GM21423 (cell line): Measurements from ENCODE around the gene HAGHL.
"Not testable (repeated sequence)": the region's sequence is repeated elsewhere in the genome, so short reads cannot be mapped to it uniquely, and the experiment has no call there.

Experiments used
- ATAC-seq: cut with Tn5 transposase; IDR thresholded peaks from one replicate; pipeline ENCODE4 v1.9.1; 2021; ENCODE audit warnings: mild to moderate bottlenecking, moderate library complexity; ENCODE audit not compliant: unreplicated experiment

Gene HAGHL

DNA sequence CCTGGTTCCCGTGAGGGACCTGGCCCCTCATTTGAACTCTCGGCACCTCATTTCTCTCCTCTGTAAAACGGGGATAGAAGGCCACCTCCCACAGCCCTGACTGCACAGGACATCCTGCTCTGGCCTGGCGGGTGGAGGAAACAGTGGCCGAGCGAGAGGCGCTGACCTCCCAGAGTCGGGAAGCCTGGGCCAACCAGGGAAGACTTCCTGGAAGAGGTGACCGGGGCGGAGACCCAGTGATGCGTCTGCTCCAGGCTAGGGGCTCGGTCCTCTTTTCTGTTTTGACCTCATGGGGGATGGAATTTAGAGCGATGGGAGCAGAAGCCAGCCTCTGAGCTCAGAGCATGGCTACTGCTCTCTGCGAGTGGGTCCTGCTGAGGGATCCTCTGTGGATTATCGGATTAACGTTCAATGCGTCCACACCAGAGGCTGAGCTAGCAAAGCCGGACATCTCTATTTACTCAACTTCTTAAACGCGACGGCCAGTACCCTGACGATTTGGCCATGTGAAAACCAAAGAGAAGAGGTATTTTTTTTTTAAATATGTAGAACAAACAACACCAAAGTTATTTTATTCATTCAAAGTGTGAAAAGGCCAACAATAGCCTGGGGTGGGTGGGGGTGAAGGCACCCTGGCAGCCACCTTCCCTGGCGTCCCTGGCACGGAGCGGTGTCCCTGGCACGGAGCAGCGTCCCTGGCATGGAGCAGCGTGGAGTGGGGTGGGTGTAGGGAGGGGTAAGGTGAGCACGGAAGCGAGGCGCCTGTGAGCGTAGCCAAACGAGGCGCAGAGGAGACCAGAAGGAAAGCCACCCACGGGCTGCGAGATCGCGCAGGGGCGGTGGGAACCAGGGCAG is 24.5 kb downstream of the HAGHL start:
- no peak for ATAC-seq

DNA sequence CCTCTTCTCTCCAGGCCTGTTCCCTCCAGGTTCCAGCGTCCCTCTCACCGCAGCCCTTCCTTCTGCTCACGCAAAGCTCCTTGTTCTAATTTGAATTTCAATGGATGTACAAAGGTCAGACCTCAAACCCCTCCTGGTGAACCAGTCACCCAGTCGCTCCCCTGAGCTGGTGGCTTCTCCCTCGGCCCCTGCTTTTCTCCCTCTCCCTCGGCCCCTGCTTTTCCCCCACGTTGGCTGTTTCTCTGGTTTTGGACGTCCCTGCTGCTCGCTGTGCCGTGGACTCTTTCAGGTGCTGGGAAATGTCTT is 25.1 kb downstream of the HAGHL start:
- no peak for ATAC-seq

DNA sequence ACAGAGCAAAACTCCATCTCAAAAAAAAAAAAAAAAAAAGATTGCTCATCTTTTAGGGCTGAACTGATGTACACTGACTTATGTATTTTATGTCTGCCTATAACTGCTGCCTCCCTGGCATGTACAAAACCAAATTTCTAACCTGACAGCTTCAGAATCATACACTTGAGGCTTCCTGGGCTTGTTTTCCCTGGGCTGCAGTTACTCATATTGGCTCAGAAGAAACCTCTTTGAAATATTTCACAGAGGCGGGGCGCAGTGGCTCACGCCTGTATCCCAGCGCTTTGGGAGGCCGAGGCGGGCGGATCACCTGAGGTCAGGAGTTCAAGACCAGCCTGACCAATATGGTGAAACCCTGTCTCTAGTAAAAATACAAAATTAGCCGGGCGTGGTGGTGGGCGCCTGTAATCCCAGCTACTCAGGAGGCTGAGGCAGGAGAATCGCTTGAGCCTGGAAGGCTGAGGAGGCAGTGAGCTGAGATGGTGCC is 27.3 kb downstream of the HAGHL start:
- ATAC-seq, result not testable (repeated sequence)

DNA sequence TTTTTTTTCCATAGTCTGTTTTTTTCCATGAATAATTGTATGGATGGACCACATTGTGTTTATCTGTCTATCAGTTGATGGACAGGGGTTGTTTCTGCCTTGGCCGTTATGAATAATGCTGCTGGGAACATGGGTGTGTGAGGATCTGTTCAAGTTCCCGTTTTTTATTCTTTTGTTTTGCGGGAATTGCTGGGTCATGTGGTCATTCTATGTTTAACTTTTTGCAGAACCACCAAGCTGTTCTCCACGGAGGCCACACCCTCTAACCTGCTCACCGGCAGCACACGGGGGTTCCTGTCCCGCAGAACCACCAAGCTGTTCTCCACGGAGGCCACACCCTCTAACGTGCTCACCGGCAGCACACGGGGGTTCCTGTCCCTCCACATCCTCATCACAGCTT is 27.8 kb downstream of the HAGHL start:
- no peak for ATAC-seq

DNA sequence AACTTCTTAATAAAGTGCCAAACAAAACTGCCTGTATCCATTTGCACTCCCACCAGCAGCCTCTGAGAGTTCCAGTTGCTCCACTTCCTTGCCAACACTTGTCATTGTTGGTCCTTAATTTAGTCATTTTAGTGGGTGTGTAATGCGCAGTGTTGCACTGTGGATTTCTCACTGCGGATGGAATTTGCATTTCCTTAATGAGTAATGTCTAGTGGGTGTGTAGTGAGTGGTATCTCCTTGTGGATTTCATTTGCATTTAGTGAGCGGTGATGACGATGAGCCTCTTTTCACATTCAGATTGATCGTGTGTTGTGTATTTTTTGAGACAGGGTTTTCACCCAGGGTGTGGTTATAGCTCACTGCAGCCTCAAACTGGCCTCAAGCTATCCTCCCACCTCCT is 29.5 kb downstream of the HAGHL start:
- ATAC-seq, result no peak

DNA sequence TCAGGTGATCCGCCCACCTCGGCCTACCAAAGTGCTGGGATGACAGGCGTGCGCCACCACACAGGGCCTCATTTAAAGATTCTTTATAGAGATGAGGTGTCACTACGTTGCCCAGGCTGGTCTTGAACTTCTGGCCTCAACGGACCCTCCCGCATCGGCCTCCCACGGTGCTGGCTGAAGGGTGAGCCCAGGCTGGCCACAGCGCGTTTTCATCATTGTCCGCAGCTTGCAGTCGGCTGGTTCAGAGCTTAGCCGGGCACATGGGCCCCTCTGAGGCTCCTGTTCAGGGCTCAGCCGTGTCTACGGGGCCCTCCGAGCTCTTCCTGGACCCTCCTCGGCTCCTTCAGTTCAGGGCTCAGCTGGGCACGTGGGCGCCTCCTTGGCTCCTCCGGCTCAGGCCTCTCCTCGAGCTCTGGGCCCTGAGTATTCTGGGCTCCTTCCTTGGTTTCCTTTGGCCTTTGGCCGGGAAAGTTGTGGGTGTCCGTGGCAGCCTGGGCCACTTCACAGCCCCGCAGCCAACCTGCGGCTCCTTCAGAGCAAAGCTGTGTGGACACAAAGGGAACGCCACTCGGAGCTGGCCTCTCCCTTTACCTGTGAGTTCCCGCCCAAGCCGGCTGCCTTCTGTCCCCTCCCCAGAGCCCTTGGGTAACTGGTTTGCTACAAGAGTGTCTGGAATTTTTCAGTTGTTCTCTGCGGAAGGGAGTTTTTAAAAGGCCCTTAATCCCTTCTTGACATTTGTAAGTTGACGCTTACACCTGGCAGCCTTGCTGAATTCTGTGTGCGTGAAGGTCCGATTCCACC is 32.4 kb downstream of the HAGHL start:
- no peak for ATAC-seq

DNA sequence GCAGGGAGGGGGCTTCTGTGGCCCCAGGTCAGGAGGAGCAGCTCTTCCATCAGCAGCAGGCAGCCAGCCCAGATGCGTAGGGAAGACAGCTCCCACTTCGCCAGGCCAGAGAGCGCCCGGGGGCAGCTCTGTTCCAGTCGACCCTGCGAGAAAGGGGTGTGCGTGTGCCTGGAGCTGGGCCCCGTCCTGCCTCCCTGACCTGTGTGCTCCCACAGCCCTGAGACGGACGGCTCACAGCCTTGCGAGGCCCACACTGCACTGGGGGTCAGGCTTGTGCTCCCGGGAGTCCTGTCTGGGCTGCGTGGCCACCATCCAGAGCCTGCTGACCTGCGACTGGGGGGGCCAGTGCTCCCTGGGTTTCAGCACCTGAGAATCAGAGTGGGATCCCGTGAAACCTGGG is 33.2 kb downstream of the HAGHL start:
- no peak for ATAC-seq

DNA sequence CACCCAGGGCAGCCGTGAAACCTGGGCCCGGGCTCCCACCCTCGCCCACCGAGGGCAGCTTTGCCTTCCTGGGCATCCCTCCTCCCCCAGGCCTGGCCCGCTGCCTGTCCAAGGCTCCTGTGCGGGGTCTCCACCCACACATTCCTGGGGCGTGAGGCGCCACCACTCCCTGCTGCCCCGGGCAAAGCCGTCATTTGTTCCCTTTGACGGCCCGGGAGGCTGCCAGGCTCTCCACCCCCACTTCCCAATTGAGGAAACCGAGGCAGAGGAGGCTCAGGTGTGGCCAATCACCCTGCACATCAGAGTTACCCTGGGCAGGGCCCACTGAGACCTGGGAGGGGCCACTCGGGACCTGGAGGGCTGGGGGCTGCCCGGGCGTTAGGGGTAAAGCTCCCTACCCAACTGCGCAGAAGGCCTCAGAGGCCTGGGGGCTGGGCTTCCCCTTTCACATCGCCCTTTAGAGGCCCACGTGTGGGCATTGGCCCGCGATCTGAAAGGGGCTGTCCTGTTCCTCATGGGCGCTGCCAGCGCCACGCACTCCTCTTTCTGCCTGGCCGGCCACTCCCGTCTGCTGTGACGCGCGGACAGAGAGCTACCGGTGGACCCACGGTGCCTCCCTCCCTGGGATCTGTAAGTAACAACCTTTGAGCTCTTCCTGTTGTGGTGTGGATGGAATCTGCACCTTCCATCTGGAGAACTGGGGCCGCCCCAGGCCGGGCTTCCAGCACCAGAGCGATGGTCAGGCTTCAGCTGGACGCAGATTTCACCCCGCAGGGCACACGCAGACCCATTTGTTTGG is 33.8 kb downstream of the HAGHL start, which contains the start of gene MSLN:
Gene MSLN (plus strand): TSS at position 190 of the 799 bp plus-strand sequence. CDS start 1,947 bp downstream, outside the sequence.
- ATAC-seq, result no peak

DNA sequence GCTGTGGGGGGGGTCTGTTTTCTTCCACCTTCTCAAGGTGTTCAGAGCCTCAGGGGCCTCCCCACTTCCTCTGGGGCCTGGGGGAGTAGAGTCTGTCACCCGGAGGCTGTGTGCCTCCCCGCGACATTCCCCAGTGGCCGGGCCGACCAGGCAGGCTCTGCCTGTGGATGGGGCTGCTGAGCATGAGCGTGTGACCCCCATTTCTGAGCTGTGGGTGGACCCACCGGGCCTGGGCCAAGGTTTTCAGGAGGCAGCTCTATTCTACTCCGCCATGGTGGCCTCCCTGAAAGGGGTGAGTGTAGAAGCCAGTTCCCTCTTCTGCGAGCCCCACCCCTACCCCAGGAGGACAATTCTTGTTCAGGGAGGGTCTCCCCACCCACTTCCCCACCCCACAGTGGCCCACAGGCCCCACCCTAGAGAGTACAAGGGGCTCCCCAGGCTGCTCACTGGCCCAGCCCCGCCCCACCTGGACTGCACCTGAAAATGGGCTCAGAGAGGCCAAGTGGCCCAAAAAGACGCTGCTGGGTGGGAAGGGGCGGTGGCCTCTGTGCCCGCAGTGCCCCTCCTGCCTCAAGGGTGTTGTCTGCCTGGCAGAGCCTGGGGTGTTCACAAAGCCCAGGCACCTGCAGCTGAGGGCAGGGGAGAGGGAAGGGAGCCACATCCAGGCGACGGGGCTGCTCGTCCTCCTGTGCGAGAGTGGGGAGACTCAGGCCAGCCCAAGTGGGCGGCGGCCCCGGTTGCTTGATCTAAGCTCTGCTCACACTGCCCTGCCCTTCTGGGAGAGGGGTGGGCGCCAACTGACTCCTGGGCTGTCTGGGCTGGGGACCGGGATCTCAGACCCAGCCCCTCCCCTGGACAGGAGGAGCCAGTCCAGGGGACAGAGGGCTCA is 35.0 kb downstream of the HAGHL start:
- no peak for ATAC-seq

DNA sequence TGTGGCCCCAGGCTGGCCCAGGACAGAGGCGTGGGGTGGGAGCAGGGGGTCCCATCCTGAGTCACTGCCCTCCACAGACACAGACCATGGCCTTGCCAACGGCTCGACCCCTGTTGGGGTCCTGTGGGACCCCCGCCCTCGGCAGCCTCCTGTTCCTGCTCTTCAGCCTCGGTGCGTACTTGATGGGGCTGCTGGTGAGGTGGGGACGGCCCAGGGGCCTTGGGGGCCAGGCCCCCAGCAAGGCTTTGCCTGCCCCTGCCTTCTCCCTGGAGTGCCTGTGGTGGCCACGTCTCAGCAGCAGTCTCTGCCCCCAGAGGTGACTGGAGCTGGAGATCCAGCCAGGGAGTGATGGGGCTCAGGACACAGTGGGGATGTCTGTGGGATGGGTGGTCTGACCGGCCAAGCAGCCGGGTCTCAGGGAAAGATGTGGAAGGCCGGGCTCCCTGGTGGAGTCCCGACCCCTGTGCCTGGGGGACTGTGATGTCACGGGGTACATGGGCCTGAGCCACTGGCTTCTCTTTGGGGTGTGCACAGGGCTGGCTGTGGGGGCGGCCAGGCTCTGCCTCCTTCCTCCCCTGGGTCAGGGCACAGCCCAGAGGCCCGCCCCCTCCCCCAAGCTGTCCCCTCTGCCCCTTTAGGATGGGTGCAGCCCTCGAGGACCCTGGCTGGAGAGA is 35.8 kb downstream of the HAGHL start:
- no peak for ATAC-seq

DNA sequence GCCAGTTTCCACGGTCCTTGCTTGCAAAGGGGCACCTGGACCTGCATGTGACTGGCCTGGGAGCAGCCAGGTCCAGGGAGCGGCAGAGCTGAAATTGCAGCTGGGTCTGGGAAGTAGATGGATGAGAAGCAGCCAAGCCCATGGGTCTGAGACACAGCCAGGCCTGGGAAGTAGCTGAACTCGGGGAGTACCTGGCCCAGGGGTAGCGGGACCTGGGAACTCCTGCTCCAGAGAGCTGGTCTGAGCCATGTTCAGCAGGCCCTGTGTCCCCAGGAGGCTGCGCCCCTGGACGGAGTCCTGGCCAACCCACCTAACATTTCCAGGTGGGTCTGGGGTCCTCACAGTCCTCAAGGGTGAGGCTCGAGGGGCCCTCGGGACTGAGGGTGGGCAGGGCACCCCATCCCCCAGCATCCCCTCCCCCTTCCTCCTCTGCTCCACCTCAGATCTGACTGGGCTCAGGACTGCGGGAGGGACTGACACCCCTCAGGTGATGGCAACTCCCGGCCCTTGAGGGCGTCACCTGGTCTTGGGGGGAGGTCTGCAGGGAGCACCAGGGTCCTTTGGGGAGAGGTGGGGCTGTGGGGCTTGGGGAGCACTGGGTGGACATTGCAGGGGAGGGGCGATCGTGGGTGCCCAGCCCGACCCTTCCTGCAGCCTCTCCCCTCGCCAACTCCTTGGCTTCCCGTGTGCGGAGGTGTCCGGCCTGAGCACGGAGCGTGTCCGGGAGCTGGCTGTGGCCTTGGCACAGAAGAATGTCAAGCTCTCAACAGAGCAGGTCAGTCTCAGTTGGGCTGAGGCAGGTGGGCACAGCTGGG is 36.7 kb downstream of the HAGHL start:
- no peak for ATAC-seq

DNA sequence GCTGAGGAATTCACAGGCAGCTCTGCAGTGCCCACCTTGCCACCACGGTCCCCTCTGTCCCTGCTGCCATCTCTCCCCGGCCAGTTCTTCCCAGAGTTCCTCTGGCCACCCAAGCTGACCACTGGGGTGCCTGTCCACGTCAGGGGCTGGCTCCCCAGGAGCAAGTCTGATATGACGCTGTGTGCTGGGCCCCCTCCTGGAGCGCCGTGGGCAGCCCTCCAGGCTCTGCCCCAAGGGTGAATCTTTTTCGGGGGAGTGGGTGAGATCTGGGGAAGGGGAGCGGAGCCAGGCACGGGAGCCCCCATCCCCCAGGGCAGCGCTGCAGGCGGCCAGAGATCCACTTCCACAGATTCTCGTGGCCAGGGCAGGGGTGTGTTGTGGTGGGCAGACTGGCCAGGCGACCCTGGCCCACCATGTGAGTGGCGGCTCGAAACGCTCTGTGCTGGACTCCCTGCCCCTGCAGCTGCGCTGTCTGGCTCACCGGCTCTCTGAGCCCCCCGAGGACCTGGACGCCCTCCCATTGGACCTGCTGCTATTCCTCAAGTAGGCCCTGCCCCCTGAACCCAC is 37.4 kb downstream of the HAGHL start:
- ATAC-seq, result no peak

DNA sequence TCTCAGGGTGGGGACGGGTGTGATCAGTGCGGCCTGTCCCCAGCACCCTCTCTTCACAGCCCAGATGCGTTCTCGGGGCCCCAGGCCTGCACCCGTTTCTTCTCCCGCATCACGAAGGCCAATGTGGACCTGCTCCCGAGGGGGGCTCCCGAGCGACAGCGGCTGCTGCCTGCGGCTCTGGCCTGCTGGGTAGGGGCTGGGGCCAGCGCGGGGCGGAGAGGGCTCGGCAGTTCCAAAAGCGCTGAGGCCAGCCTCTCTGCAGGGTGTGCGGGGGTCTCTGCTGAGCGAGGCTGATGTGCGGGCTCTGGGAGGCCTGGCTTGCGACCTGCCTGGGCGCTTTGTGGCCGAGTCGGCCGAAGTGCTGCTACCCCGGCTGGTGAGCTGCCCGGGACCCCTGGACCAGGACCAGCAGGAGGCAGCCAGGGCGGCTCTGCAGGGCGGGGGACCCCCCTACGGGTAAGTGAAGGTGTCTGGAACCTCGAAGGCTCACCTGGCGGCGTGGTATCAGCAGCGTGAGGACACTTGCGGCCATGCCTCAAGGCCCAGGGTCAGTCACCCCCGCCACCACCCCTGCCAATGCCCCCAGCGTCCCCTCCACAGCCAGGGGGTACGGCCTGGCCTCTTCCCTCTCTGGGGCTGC is 38.1 kb downstream of the HAGHL start:
- ATAC-seq, result no peak

DNA sequence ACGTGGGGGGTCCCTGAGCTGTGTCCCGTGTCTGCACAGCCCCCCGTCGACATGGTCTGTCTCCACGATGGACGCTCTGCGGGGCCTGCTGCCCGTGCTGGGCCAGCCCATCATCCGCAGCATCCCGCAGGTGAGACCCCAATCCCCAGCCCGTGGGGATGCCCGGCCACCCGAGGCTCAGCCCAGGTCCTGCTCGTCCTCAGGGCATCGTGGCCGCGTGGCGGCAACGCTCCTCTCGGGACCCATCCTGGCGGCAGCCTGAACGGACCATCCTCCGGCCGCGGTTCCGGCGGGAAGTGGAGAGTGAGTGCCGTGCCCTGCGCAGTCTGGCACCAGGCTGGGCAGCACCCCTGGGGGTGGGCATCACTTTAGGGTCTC is 38.6 kb downstream of the HAGHL start:
- no peak for ATAC-seq

DNA sequence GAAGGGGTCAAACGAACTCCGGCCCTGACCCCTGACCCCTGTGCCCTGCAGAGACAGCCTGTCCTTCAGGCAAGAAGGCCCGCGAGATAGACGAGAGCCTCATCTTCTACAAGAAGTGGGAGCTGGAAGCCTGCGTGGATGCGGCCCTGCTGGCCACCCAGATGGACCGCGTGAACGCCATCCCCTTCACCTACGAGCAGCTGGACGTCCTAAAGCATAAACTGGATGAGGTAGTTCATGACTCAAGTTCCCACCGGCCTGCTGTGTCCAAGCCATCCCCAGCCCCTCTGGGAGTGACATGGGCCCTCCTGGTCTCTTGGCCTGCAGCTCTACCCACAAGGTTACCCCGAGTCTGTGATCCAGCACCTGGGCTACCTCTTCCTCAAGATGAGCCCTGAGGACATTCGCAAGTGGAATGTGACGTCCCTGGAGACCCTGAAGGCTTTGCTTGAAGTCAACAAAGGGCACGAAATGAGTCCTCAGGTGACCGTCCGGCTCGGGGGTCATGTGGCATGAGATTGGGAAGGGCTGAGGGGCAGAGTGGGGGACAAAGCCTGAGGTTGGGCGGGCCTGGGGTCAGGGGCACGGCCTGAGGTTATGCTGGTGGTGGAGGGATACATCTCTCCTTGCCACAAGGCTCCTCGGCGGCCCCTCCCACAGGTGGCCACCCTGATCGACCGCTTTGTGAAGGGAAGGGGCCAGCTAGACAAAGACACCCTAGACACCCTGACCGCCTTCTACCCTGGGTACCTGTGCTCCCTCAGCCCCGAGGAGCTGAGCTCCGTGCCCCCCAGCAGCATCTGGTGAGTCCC is 39.3 kb downstream of the HAGHL start:
- ATAC-seq, result no peak

DNA sequence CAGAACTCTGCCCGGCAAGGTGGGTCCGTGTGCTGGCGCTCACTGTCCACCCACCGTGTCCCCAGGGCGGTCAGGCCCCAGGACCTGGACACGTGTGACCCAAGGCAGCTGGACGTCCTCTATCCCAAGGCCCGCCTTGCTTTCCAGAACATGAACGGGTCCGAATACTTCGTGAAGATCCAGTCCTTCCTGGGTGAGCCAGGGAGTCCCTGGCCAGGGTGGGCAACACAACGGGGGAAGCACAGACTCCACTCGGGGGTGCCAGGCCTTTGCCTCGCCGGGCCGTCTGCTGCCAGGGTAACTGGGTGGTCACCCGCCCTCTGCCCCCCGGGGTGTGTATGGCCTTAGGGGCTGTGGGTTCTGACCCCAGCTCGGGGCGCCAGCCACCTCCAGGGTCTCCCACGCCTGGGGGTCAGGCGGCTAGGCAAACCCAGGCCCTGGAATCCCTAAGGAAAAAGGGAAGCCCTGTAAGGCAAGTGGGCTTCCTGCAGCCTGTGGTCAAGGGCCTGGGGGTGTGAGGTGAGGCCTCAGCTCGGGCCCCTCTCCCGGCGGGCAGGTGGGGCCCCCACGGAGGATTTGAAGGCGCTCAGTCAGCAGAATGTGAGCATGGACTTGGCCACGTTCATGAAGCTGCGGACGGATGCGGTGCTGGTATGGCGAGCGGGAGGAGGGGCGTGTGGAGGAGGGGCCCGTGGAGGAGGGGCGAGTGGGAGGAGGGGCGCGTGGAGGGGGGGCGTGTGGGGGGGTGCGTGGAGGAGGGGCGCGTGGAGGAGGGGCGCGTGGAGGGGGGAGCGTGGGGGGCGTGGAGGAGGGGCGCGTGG is 40.1 kb downstream of the HAGHL start:
- no peak for ATAC-seq
